Effector memory CD8-positive, alpha-beta T cell (primary cell): Measurements from ENCODE around the gene MOB3B.

Source experiments
- ATAC-seq: fragments of 150-1000 bp; cut with Tn5 transposase; replicated peaks from 2 replicates; pipeline ENCODE4 v1.10.0; 2021; ENCODE audit warnings: mild to moderate bottlenecking, moderate library complexity
- DNase-seq, 3 experiments: peaks; one replicate each; pipeline ENCODE4 v3.0.0; 2021
- H3K27ac Mint-ChIP-seq, 2 donors: one replicate each; pipeline ENCODE4 v1.8.0; 2022; ENCODE audit warnings: mild to moderate bottlenecking in 2 of 2, mixed read lengths in 2 of 2, moderate library complexity in 2 of 2
- H3K27me3 Mint-ChIP-seq, 2 donors: one replicate each; pipeline ENCODE4 v1.8.0; 2022; ENCODE audit warnings: mixed read lengths in 2 of 2
- H3K36me3 Mint-ChIP-seq: one replicate; pipeline ENCODE4 v1.8.0; 2022; ENCODE audit warnings: mild to moderate bottlenecking, moderate library complexity, mixed read lengths; ENCODE audit not compliant: insufficient read depth
- H3K4me1 Mint-ChIP-seq, 2 donors: one replicate each; pipeline ENCODE4 v1.8.0; 2022; ENCODE audit warnings: low read depth in 2 of 2, mixed read lengths in 2 of 2
- H3K4me3 Mint-ChIP-seq, 2 donors: one replicate each; pipeline ENCODE4 v1.8.0; 2022; ENCODE audit warnings: mild to moderate bottlenecking in 2 of 2, mixed read lengths in 2 of 2, moderate library complexity in 2 of 2
- H3K9me3 Mint-ChIP-seq, 2 donors: one replicate each; pipeline ENCODE4 v1.8.0; 2022; ENCODE audit warnings: mixed read lengths in 2 of 2

The MOB3B gene

GRCh38 chr9:27348785-27349697, 180.6 kb downstream of the MOB3B start:
- Mint-ChIP-seq H3K27ac (no peak overlapping the region), H3K9me3 (no peaks in the 10 kb centered on the region), H3K36me3 (no peaks in the 10 kb centered on the region), H3K27me3 (no peaks in the 10 kb centered on the region), H3K4me1 (peaks cover 4 to 9% of the 10 kb centered on the region in 2 donors), H3K4me3 (no peak overlapping the region)
- DNase-seq: no peak
- ATAC-seq: no peak

- no peak for DNase-seq
- H3K4me3 Mint-ChIP-seq: no peak overlapping the region
- peaks cover 2 to 8% of the 10 kb centered on the region in 2 donors for H3K4me1 Mint-ChIP-seq
- H3K9me3 Mint-ChIP-seq: no peaks in the 10 kb centered on the region
- no peaks in the 10 kb centered on the region for H3K36me3 Mint-ChIP-seq
- H3K27ac Mint-ChIP-seq: no peak overlapping the region
- no peak for ATAC-seq
- no peaks in the 10 kb centered on the region for H3K27me3 Mint-ChIP-seq
These were observed 181.7 kb downstream of the MOB3B start for GRCh38 chr9:27347889-27348288.

- Mint-ChIP-seq H3K4me1 (no peaks in the 10 kb centered on the region), H3K4me3 (no peak overlapping the region), H3K9me3 (no peaks in the 10 kb centered on the region), H3K36me3 (no peaks in the 10 kb centered on the region), H3K27me3 (no peaks in the 10 kb centered on the region), H3K27ac (no peak overlapping the region)
- no peak for ATAC-seq
- DNase-seq: no peak
These were observed 184.8 kb downstream of the MOB3B start for GRCh38 chr9:27344776-27345175.

GRCh38 chr9:27341545-27342294, 187.9 kb downstream of the MOB3B start:
- Mint-ChIP-seq H3K27ac (no peak overlapping the region), H3K4me3 (no peak overlapping the region), H3K4me1 (peaks cover 0 to 3% of the 10 kb centered on the region in 2 donors), H3K36me3 (no peaks in the 10 kb centered on the region), H3K9me3 (no peaks in the 10 kb centered on the region), H3K27me3 (no peaks in the 10 kb centered on the region)
- no peak for DNase-seq
- no peak for ATAC-seq

- H3K4me1 Mint-ChIP-seq: peaks cover 0 to 3% of the 10 kb centered on the region in 2 donors
- H3K36me3 Mint-ChIP-seq: no peaks in the 10 kb centered on the region
- no peaks in the 10 kb centered on the region for H3K27me3 Mint-ChIP-seq
- ATAC-seq (no peak), DNase-seq (no peak)
- no peak overlapping the region for H3K27ac Mint-ChIP-seq
- H3K9me3 Mint-ChIP-seq: no peaks in the 10 kb centered on the region
- H3K4me3 Mint-ChIP-seq: no peak overlapping the region
These were observed 188.6 kb downstream of the MOB3B start for GRCh38 chr9:27340961-27341511.

- ATAC-seq (no peak), DNase-seq (no peak)
- Mint-ChIP-seq H3K9me3 (no peaks in the 10 kb centered on the region), H3K4me3 (no peak overlapping the region), H3K4me1 (peaks cover 0 to 3% of the 10 kb centered on the region in 2 donors), H3K27ac (no peak overlapping the region), H3K27me3 (no peaks in the 10 kb centered on the region), H3K36me3 (no peaks in the 10 kb centered on the region)
These were observed 189.3 kb downstream of the MOB3B start for GRCh38 chr9:27340285-27340674.

- H3K4me1 Mint-ChIP-seq: peaks cover 0 to 3% of the 10 kb centered on the region in 2 donors
- no peak overlapping the region for H3K4me3 Mint-ChIP-seq
- H3K27me3 Mint-ChIP-seq: no peaks in the 10 kb centered on the region
- no peak for DNase-seq
- H3K36me3 Mint-ChIP-seq: no peaks in the 10 kb centered on the region
- ATAC-seq: no peak
- H3K27ac Mint-ChIP-seq: no peak overlapping the region
- no peaks in the 10 kb centered on the region for H3K9me3 Mint-ChIP-seq
These were observed 189.8 kb downstream of the MOB3B start for GRCh38 chr9:27339661-27340284.

- no peak for ATAC-seq
- H3K36me3 Mint-ChIP-seq: no peaks in the 10 kb centered on the region
- no peaks in the 10 kb centered on the region for H3K27me3 Mint-ChIP-seq
- peaks cover 0 to 6% of the 10 kb centered on the region in 2 donors for H3K4me1 Mint-ChIP-seq
- no peak for DNase-seq
- no peak overlapping the region for H3K4me3 Mint-ChIP-seq
- no peaks in the 10 kb centered on the region for H3K9me3 Mint-ChIP-seq
- no peak overlapping the region for H3K27ac Mint-ChIP-seq
These were observed 191.1 kb downstream of the MOB3B start for GRCh38 chr9:27338527-27338903.

- peaks cover 0 to 6% of the 10 kb centered on the region in 2 donors for H3K4me1 Mint-ChIP-seq
- H3K36me3 Mint-ChIP-seq: no peaks in the 10 kb centered on the region
- H3K4me3 Mint-ChIP-seq: no peak overlapping the region
- no peak overlapping the region for H3K27ac Mint-ChIP-seq
- ATAC-seq (no peak), DNase-seq (no peak)
- H3K27me3 Mint-ChIP-seq: no peaks in the 10 kb centered on the region
- no peaks in the 10 kb centered on the region for H3K9me3 Mint-ChIP-seq
These were observed 191.6 kb downstream of the MOB3B start for GRCh38 chr9:27337833-27338526.

GRCh38 chr9:27337236-27337635, 192.4 kb downstream of the MOB3B start:
- Mint-ChIP-seq H3K27ac (no peak overlapping the region), H3K4me1 (peaks cover 0 to 6% of the 10 kb centered on the region in 2 donors), H3K27me3 (no peaks in the 10 kb centered on the region), H3K9me3 (no peaks in the 10 kb centered on the region), H3K4me3 (no peak overlapping the region), H3K36me3 (no peaks in the 10 kb centered on the region)
- DNase-seq (no peak), ATAC-seq (no peak)

- Mint-ChIP-seq H3K4me3 (no peak overlapping the region), H3K27me3 (peaks cover 3 to 4% of the 10 kb centered on the region in 2 donors), H3K9me3 (no peaks in the 10 kb centered on the region), H3K4me1 (peaks cover 0 to 6% of the 10 kb centered on the region in 2 donors), H3K27ac (no peak overlapping the region), H3K36me3 (no peaks in the 10 kb centered on the region)
- no peak for DNase-seq
- ATAC-seq: no peak
These were observed 192.8 kb downstream of the MOB3B start for GRCh38 chr9:27336829-27337228.

- no peaks in the 10 kb centered on the region for H3K36me3 Mint-ChIP-seq
- ATAC-seq (no peak), DNase-seq (no peak)
- H3K9me3 Mint-ChIP-seq: no peaks in the 10 kb centered on the region
- peaks cover 0 to 6% of the 10 kb centered on the region in 2 donors for H3K4me1 Mint-ChIP-seq
- peaks cover 9 to 11% of the 10 kb centered on the region in 2 donors for H3K27me3 Mint-ChIP-seq
- H3K4me3 Mint-ChIP-seq: no peak overlapping the region
- H3K27ac Mint-ChIP-seq: no peak overlapping the region
These were observed 193.5 kb downstream of the MOB3B start for GRCh38 chr9:27336126-27336525.

- DNase-seq (no peak), ATAC-seq (no peak)
- no peak overlapping the region for H3K27ac Mint-ChIP-seq
- H3K36me3 Mint-ChIP-seq: no peaks in the 10 kb centered on the region
- H3K4me1 Mint-ChIP-seq: peaks cover 0 to 6% of the 10 kb centered on the region in 2 donors
- H3K27me3 Mint-ChIP-seq: peaks cover 12 to 15% of the 10 kb centered on the region in 2 donors
- H3K9me3 Mint-ChIP-seq: no peaks in the 10 kb centered on the region
- H3K4me3 Mint-ChIP-seq: no peak overlapping the region
These were observed 194.5 kb downstream of the MOB3B start for GRCh38 chr9:27335075-27335474.
